NCI-H2081 treated with DMSO at 0.1 percent for 48 hours (cell line): ENCODE measurements around the gene LRRFIP1.
"Not testable (repeated sequence)": the region's sequence is repeated elsewhere in the genome, so short reads cannot be mapped to it uniquely, and the experiment has no call there.

Source experiments
- DNase-seq: peaks from one replicate; lab custom pipeline; 2025; lab: John Stamatoyannopoulos, UW

The LRRFIP1 gene

DNA sequence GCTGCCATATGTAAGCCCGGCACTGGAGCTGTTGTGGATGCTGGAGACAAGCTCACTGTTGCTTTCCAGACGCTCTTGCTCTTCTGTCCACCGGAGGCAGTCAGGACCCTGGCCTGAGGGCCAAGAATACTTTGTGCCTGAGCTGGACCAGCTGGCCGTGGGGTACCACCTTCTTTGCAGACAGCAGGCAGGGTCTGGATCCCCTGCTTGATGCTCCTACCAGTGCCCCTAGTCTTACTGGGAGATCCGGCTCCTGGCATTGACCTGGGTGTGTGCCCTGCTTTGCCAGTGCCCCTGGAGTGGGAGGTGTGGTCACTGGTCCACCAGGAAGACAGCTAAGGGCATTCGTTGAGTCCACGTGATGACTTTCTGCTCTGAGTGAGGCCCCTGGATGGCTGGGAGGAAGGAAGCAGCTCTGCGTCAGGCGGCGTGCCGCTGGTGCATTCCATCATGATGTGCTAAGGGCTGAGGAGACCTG lies 59.3 kb downstream of the LRRFIP1 start:
- no peak for DNase-seq

- DNase-seq = no peak
Observed at GRCh38 chr2:237688081-237688480, 60.7 kb downstream of the LRRFIP1 start.

DNA sequence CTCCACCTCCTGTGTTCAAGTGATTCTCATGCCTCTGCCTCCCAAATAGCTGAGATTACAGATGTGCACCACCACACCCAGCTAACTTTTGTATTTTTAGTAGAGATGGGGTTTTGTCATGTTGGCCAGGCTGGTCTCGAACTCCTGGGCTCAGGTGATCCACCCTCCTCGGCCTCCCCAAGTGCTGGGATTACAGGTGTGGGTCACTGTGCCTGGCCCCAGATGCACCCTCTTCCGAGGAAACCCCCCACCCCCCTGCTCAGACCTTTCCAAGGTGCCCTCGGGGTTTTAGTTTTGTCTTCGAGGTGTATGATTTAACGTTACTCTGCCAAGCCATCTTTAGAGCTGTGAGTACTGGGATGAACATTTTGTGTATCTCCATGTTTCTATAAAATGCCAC lies 61.2 kb downstream of the LRRFIP1 start:
- DNase-seq = not testable (repeated sequence)

- DNase-seq = no peak
Observed at GRCh38 chr2:237689336-237690131, 62.1 kb downstream of the LRRFIP1 start.

GRCh38 chr2:237691029-237691907 lies 63.9 kb downstream of the LRRFIP1 start:
- no peak for DNase-seq

DNA sequence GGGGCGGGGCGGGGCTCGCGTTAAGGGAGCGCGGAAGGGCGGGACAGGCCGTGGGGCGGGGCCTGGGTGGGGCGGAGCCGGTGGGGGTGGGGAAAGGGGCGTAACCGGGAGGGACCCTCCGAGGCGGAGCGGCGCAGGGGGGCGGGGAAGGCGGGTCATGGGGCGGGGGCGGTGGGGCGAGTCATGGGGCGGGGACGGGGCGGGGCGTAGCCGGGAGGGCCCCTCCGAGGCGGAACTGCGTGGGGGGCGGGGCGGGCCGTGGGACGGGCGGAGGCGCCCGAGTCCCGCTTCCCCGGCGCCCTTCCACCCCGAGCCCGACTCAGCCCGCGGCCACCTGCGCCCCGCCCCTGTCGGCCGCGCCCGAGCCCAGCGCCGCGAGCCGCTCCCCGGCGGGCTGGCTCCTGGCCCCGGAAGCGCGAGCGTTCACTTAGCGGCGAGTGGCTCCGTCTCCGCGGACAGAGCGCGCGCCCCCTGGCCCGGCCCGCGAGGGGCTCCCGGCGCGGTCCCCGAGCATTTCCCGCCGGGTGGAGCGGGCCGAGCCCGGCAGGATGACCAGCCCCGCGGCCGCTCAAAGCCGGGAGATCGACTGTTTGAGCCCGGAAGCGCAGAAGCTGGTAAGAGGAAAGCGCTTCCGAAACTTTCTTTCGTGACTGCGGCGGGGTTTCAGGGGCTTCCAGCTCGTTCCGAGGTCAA lies 64.7 kb downstream of the LRRFIP1 start:
- DNase-seq = no peak

DNA sequence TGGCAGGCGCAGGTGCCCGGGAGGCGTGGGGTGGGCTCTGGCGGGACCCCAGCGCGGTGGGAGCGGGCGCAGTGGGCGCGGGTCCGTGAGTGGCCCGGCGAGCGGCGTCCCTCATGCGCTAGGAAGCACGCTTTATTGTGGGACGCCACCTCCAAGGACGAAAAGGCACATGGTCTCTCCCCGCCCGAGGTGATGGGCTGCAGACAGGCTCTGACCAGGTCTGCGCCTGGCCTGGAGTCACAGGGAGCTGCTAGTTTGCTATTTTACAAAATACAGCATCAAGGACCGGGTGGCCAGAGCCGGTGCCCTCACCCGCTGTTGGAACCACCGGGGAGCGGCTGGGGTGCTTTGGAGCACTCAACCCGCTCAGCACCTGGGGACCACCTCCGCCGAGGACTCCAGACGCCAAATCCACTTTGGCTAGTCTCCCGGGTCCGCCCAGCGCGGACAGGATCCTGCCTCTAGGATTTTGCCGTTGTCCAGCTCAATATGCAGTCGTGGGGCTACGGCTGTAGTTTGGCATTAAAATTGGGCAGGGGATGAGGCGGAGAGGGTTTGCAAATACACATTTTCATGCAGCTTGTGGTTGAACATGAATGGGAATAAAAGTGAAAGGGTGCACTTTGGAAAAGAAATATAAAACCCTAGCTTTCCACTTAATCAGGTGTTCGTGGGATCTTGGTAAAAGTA lies 65.4 kb downstream of the LRRFIP1 start:
- DNase-seq = no peak

DNA sequence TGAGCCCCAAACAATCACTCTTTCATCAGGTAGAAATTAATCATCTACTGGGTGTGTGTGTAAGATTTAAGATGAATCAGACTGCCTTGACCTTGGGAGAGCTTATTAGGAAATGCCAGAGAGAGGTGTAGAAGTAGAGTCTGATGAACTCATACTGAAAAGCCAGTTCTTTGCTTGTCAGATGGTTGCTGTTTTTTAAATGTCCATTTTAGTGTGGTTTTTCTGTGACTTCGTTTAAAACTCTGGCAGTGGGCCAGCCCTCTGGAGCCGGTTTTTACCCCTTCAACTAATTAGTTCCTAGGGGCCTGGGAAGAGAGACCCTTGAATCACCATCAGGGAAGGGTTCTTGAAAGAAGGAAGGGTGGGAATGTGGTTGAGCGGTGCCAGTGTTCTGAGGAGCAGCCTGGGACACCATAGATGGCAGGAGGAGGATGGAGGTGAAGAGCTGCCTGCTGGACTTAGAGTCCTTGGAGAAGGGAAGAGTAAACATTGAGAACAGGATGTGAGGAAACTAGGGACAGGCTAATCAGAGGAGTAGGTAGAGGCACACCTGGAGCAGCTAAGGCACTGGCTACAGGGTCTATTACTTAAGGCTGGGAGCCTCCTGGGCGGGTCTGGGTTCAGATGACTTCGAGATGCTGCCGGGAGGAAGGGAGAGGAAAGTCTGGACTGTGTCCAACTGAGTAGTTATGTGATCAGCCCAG lies 66.1 kb downstream of the LRRFIP1 start:
- no peak for DNase-seq

DNA sequence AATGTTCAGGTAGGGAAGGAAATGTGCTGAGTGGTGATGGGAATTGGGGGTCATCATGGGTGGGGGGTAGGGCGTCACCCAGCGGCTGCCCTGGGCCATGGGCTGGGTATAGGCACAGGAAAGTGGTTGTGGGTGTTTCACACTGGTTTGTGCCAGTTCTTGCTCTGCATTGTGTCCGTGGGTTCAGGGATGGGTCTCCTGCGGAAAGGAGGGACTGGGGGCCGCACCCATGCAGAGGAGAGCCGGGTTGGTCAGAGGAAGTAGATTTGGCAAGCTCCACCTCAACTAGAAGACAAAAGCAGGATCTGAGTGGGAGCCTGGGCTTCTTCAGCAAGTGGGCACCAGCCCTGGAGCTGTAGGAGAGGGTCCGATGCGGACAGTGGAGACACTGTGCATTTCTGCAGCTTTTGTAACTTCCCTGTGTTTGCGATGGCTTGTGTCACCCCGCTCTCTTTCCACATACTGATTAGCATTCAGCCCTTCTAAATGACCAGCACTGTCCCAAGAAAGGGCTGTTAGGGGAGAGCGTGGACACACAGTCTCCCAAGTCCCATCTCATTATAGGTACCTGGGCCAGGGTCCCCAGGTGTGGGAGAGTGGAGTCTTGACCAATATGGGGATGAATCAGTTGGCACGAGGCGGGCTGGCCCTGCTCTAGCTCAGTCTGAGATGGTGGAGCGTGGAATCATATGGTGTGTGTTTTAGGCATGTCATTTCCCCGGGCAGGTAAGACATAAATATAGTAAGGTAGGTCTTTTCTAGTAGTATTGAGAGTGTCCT lies 67.2 kb downstream of the LRRFIP1 start:
- DNase-seq = no peak

DNA sequence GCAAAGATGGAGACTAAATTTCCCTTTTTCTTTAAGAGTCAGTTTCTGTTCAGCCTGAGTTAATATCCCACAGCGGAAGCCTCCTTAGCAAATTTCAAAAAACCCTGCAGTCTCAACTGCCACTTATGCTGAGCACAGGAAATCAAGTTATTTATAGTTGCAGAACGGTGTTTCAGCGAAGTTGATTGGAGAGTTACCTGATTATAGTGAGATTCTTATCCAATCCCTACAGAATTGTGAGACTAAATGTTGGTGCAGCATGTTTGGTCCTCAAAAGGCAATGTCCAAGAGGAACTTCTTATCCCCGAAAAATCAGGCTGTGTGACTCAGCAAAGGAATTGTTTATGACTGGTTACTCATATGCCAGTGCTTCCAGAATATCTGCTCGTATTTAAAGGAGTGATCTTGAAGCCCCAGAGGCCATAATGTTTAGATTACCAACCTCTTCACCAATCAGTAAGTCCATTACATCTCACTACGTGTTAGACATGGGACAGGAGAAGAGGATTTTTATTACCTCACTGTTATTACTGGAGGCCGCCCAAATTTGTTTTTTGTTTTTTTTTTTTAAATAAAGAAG lies 67.9 kb downstream of the LRRFIP1 start:
- no peak for DNase-seq

- no peak for DNase-seq
Observed at GRCh38 chr2:237696461-237696860, 69.1 kb downstream of the LRRFIP1 start.

DNA sequence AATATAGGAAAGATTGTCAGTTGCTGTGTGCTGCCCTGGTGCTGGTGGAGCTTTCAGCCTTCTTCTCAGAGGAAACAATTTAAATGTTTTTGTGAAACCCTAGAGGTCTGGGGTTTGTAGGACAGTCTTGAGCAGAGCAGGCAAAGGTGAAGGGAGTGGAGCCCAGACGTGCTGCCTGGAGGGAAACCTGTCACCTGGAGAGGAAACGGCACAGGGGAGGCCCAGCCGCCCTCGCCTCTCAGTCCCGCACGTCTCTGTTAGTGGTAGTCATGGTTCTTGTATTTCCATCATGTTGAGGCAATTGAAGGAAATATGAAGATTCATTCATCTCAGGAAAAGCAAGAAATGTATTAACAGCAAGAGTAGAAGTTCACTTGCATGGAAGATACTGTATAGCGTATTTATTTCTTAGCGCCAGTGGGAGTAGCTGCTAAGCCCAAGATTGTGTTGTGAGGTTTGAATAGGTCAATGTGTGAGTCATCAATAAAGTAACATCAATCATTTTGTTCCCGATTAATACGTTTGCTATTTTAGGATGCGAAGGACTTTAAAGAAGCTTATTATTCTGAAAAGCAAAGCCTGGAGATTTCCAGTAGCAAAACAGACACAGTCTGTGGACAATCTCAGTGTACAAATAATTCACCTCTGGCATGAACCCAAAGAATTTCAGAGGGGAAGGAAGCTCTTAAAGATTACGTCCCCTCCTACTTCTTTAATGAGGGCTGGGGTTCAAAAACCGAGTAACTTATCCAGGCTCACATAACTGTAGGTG lies 70.4 kb downstream of the LRRFIP1 start:
- DNase-seq = no peak

GRCh38 chr2:237698358-237698694 lies 70.9 kb downstream of the LRRFIP1 start:
- no peak for DNase-seq

DNA sequence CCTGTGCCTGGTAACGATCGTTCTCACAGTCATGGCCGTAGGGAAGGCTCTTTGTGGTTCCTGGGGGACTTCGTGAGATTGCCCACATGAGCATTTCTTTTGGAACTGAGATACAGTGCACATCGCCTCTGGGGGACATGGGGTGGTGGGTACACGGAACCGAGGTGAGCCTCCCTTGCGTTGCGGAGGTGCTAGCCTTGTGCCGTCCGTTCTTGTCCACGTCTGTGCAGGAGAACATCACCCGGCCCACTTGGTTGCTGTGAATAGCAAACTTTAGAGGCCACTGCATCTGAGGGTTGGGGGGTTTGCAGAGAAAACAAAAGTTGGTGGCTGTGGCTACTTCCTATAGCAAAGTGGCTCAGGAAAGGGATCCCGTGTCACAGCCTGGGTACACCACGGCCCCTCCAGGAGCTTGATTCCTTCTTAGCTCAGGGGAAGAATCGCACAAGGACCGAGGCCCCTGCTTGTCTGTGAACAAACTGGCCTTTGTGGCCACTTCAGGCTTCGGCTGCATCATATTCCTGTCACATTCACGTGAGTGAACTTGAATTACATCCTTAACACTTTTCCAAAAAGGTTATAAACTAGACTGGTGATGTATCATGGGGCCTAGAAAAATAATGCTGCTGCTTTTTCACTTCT lies 72.6 kb downstream of the LRRFIP1 start:
- no peak for DNase-seq

GRCh38 chr2:237700512-237701032 lies 73.2 kb downstream of the LRRFIP1 start:
- peak; percentile 86 for DNase-seq

- DNase-seq = no peak
Observed at GRCh38 chr2:237701033-237701858, 73.9 kb downstream of the LRRFIP1 start.

DNA sequence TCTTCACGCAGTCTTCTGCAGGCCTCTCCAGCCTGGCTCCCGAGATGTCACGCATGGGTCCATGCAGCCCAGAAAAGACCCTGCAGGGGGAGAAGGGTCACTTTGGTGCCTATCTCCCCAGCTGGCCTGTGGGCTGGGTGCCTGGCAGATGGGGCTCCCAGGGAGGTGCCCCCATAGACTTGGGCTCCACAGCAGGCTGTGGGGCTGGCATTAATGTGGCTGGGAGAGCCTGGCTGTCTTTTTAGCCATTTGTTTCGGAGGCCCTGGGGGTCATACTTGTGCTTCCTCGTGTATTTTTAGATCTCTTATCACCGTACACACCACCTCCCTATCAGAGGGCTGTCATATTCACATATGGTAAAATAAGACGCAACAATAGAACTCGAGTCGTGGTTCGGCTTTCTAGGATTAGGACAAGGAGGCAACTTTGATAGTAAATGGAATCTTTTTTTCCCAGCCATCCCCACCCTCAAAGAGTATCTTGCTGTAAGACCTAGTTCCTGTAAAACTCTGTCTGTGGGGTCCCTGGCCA lies 74.5 kb downstream of the LRRFIP1 start:
- DNase-seq = no peak
